Measurements from ENCODE around the gene PDCD1LG2. TPM values are rescaled to one million over a fixed set of nuclear protein-coding genes. Genes with fewer than 3 reads are reported as not detected.

The PDCD1LG2 gene
- total RNA-seq, 1 donor: 10.9 TPM

DNA sequence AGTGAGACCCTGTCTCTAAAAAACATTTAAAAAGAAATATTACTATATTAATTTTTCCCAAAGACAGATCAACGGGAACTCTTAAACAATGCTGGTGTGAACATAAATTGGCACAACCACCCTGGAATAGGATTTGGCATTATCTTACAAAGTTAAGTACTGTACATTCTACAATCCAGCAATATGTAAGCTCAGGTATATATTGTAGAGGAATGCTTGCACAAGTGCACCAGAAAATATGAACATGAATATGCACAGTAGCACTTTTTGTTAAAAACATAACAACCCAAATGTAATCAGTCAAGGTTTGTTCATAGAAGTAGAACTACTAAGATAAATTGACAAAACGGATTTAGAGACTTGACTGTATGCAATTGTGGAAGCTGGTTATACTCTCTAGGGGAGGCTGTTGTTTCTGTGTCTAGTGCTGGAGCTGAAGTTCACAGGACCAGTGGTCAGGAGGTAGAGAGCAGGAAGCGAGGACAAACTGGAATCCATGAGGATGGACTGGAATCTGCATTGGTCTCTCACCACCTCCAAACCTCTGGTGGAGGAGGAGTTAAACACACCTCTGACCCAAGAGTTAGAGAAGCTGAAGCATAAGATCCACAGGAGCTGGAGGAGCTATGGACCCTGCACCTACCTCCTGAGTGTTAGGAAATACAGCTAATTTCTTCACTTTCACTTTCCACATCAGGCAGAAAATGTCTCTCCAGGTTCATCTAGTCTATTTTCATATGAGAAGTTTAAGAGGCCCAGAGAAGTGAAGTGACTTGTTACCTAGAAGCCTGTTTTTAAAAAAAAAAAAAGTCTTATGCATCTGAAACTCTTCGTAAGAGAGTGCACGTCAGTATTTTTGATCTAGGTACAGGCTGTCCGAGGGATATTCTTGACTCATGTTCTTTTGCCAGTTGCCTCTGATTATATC lies 98.2 kb downstream of the PDCD1LG2 start:
- TF ChIP-seq, protein P1, sequence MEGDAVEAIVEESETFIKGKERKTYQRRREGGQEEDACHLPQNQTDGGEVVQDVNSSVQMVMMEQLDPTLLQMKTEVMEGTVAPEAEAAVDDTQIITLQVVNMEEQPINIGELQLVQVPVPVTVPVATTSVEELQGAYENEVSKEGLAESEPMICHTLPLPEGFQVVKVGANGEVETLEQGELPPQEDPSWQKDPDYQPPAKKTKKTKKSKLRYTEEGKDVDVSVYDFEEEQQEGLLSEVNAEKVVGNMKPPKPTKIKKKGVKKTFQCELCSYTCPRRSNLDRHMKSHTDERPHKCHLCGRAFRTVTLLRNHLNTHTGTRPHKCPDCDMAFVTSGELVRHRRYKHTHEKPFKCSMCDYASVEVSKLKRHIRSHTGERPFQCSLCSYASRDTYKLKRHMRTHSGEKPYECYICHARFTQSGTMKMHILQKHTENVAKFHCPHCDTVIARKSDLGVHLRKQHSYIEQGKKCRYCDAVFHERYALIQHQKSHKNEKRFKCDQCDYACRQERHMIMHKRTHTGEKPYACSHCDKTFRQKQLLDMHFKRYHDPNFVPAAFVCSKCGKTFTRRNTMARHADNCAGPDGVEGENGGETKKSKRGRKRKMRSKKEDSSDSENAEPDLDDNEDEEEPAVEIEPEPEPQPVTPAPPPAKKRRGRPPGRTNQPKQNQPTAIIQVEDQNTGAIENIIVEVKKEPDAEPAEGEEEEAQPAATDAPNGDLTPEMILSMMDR (IDR thresholded peaks at IDR 0.05; ENCODE audit: insufficient read depth, low read length): peak; percentile 13
- DNase-seq (ENCODE audit: low read depth): peak; percentile 45
- peak overlapping the region; percentile 59 for H3K4me3 ChIP-seq (ENCODE audit: low read depth, low read length)

DNA sequence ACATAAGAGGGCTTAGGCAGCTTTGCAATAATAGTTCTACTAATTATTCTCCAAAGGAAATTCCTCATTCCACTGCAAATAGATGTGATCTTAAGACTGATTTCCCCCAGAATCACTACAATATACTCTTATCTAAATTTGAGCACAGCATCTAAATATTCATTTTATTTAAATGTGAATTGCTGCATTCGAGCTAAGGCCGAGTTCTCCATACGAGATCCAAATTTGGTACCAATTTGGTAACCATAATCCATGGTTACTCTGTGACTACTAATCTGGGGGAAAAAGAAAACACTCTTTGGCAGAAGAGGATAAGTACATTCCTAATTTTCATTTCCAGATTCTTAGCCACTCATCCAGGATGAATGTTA lies 98.9 kb downstream of the PDCD1LG2 start:
- peak overlapping the region; percentile 59 for H3K4me3 ChIP-seq (ENCODE audit: low read depth, low read length)
- no peak for DNase-seq (ENCODE audit: low read depth)
- TF ChIP-seq, protein P1 (IDR thresholded peaks at IDR 0.05; ENCODE audit: insufficient read depth, low read length): no peak

DNA sequence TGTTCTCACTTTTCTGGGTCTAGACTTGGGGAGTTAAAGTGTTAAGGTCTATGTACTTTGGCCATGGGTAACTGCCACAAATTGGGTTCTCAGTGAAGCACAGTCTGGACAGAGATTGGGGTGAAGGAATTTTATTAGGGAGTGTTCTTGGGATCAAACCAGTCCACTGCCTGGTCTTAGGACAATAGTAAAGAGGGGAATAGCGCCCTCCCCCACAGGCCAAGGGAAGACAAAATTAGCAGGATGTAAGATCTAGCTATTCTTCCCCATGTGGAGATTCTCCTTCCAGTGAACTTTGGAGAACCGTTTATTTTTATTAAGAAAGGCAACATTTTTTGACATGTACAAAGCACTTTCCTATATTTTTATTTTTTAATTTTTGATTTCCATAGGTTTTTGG lies 100.2 kb downstream of the PDCD1LG2 start:
- DNase-seq (ENCODE audit: low read depth): no peak
- TF ChIP-seq, protein P1 (IDR thresholded peaks at IDR 0.05; ENCODE audit: insufficient read depth, low read length): no peak
- no peak overlapping the region for H3K4me3 ChIP-seq (ENCODE audit: low read depth, low read length)

DNA sequence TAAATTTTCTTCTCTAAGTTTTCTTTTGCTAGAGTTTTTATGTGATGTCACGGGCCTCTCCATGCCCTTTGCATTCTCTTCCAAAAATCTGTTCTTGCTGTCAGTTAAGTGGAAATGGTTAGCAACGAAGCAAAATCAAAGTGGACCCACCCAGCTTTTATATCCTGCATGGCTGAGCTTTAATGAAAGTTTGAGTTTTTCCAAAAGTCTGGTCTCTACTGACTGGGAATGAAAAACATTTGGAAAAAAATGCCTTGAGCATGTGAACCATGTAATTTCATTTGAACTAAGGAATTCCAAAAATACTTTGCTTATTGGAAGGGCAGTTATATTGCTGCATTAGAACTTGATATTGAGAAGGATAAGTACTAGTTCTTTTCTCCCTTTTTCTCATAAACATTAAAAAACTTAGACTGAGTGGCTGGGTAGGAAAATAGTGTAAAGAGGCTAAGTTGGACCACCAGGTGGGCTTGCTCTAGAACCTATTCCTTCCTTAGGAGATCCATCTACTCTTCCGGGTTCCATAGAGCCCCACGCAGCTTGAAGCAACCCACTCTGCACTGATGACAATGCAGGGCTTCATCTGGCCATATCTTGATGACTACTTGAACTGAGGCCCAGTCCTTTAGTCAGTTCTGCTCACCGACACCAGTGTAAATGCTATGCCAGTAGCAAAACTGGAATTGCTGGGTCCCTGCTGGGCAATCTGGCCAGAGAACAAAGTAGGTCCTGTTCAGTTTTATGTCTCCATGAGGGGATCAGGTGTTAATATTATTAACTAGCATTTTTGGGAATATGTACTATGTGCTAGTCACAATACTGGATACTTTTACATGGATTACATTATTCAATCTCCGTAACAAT lies 101.2 kb downstream of the PDCD1LG2 start:
- H3K4me3 ChIP-seq (ENCODE audit: low read depth, low read length): no peak overlapping the region
- DNase-seq (ENCODE audit: low read depth): no peak
- TF ChIP-seq, protein P1 (IDR thresholded peaks at IDR 0.05; ENCODE audit: insufficient read depth, low read length): no peak

DNA sequence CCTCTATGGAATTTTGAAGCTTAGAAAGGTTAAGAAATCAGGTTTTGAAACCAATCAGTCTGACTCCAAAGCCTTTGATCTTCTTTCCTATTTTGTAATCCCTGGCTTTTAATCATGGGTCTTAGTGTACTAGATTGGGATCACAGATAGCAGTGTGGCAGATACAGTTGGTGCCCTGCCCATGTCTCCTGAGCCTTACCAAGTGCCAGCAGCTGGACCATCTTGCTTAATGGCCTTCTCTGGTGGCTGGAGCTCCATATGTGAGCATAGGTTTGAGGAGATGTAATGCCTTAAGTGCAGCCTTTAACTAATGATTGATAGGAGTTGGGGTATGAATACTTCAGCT lies 101.8 kb downstream of the PDCD1LG2 start:
- no peak for DNase-seq (ENCODE audit: low read depth)
- TF ChIP-seq, protein P1 (IDR thresholded peaks at IDR 0.05; ENCODE audit: insufficient read depth, low read length): no peak
- no peak overlapping the region for H3K4me3 ChIP-seq (ENCODE audit: low read depth, low read length)

DNA sequence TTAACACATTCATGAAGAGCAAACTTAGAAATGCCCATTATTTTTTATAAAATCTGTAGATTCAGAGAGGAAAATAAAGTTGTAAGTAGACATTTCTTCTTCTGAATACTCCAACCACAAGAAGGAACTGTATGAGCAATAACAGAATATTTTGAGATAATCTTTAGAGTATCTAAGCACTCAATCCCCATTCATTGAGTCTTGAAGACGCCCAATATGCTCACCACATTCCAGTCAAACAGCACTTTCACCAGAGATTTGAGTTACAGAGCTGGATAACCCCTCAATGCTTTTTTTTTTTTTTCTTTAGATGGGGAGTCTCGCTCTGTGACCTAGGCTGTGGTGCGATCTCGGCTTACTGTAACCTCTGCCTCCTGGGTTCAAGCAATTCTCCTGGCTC lies 103.9 kb downstream of the PDCD1LG2 start:
- no peak overlapping the region for H3K4me3 ChIP-seq (ENCODE audit: low read depth, low read length)
- no peak for DNase-seq (ENCODE audit: low read depth)
- TF ChIP-seq, protein P1 (IDR thresholded peaks at IDR 0.05; ENCODE audit: insufficient read depth, low read length): no peak
